DND-41 (cell line): ENCODE results near the gene SPNS2.
A peak's percentile ranks its signal among the peaks of the same experiment; 100 is the strongest.

Experiments
- ATAC-seq: fragments of 200-7000 bp; cut with Tn5 transposase; 3 replicates; pipeline ENCODE4 v1.9.1; 2021; ENCODE audit warnings: low read depth; ENCODE audit not compliant: insufficient read depth
- DNase-seq: peaks from one replicate; pipeline ENCODE4 v3.0.0-alpha.2; 2020
- H2AFZ ChIP-seq: 2 replicates; pipeline ENCODE4 v1.6.0; 2012; ENCODE audit warnings: low read depth, low read length
- H3K27ac ChIP-seq: 2 replicates; pipeline ENCODE4 v1.5.1; 2012; ENCODE audit warnings: low read length, inconsistent platforms
- H3K27me3 ChIP-seq: fragments of 200-600 bp; sonication (generic); 2 replicates; pipeline ENCODE4 v1.6.0; 2012; ENCODE audit warnings: low read length, mild to moderate bottlenecking, inconsistent platforms; ENCODE audit not compliant: insufficient read depth, poor library complexity
- H3K36me3 ChIP-seq: 2 replicates; pipeline ENCODE4 v1.5.1; 2012; ENCODE audit warnings: low read length, inconsistent platforms; ENCODE audit not compliant: insufficient read depth
- H3K4me1 ChIP-seq: 2 replicates; pipeline ENCODE4 v1.5.1; 2012; ENCODE audit warnings: mild to moderate bottlenecking, low read length; ENCODE audit not compliant: insufficient read depth
- H3K4me2 ChIP-seq: 2 replicates; pipeline ENCODE4 v1.6.0; 2012; ENCODE audit warnings: mild to moderate bottlenecking, moderate library complexity, low read length, inconsistent platforms; ENCODE audit not compliant: insufficient read depth
- H3K4me3 ChIP-seq, 2 experiments: fragments of 200-600 bp in 1 of 2; shearing (Covaris generic) in 1 of 2; 2 replicates each; pipeline ENCODE4 v1.5.1; 2012 to 2016; ENCODE audit warnings: inconsistent platforms in 2 of 2, low read length in 2 of 2, mild to moderate bottlenecking in 2 of 2, low read depth in 1 of 2, moderate library complexity in 1 of 2
- H3K79me2 ChIP-seq: 2 replicates; pipeline ENCODE4 v1.6.0; 2012; ENCODE audit warnings: low read length, inconsistent platforms; ENCODE audit not compliant: insufficient read depth
- H3K9ac ChIP-seq: 2 replicates; pipeline ENCODE4 v1.6.0; 2012; ENCODE audit warnings: low read depth, mild to moderate bottlenecking, inconsistent platforms, low read length, moderate library complexity
- H3K9me3 ChIP-seq: 2 replicates; pipeline ENCODE4 v1.5.1; 2012; ENCODE audit warnings: low read length, moderate library complexity, mild to moderate bottlenecking, inconsistent platforms; ENCODE audit not compliant: insufficient read depth, severe bottlenecking
- H4K20me1 ChIP-seq: 2 replicates; pipeline ENCODE4 v1.6.0; 2012; ENCODE audit warnings: low read length; ENCODE audit not compliant: insufficient read depth
- CTCF ChIP-seq: IDR thresholded peaks from 2 replicates; pipeline ENCODE4 v1.5.1; 2012; ENCODE audit warnings: borderline replicate concordance, low read length, moderate library complexity, mild to moderate bottlenecking; ENCODE audit not compliant: poor library complexity, severe bottlenecking; ENCODE audit errors: extremely low read depth
- EZH2 ChIP-seq: IDR thresholded peaks from 3 replicates; pipeline ENCODE4 v1.6.1; 2012; ENCODE audit warnings: borderline replicate concordance, low read depth, mild to moderate bottlenecking, moderate library complexity, low read length, inconsistent platforms; ENCODE audit not compliant: severe bottlenecking

Gene SPNS2

GRCh38 chr17:4498461-4499397 is at the start of gene SPNS2:
Gene SPNS2 (plus strand): TSS chr17:4498881. CDS start chr17:4499048, 167 bp downstream.
- Histone ChIP-seq H3K4me1 (peaks cover 24% of the 10 kb centered on the region), H4K20me1 (peaks cover 43% of the 10 kb centered on the region), H3K9ac (peak within 1 kb of the TSS; percentile 42; the same call in 1 of the 2 replicates), H3K9me3 (no peaks in the 10 kb centered on the region), H2AFZ (peak within 1 kb of the TSS; percentile 47; the same call in 1 of the 2 replicates), H3K79me2 (no peaks in the 10 kb centered on the region), H3K27me3 (peaks cover 28% of the 10 kb centered on the region), H3K36me3 (no peaks in the 10 kb centered on the region), H3K4me2 (peak within 1 kb of the TSS; percentile 92), H3K4me3 (peak within 1 kb of the TSS; percentile 14 to 54; a peak in 3 of 4 replicates), H3K27ac (no peak within 1 kb of the TSS)
- peak; percentile 87 for ATAC-seq
- TF ChIP-seq EZH2, result no peak
- peak; percentile 8 for TF ChIP-seq CTCF
- peak; percentile 78 for DNase-seq

- Histone ChIP-seq H3K9me3 (no peaks in the 10 kb centered on the region), H3K36me3 (peaks cover 36% of the 10 kb centered on the region), H3K27me3 (no peaks in the 10 kb centered on the region), H3K79me2 (no peaks in the 10 kb centered on the region), H3K4me3 (no peak overlapping the region), H4K20me1 (peaks cover 17% of the 10 kb centered on the region; the same call in 1 of the 2 replicates), H3K4me1 (no peaks in the 10 kb centered on the region), H2AFZ (no peak overlapping the region), H3K9ac (no peak overlapping the region), H3K4me2 (no peak overlapping the region), H3K27ac (no peak overlapping the region)
- DNase-seq (no peak), ATAC-seq (no peak)
- no peak for TF ChIP-seq CTCF
- no peak for TF ChIP-seq EZH2
Observed at GRCh38 chr17:4449736-4450135, 48.9 kb upstream of the SPNS2 start.

GRCh38 chr17:4450710-4451316 is 47.9 kb upstream of the SPNS2 start:
- Histone ChIP-seq H2AFZ (no peak overlapping the region), H3K27me3 (no peaks in the 10 kb centered on the region), H3K4me2 (no peak overlapping the region), H3K27ac (no peak overlapping the region), H3K4me1 (no peaks in the 10 kb centered on the region), H3K9ac (no peak overlapping the region), H4K20me1 (peaks cover 17% of the 10 kb centered on the region; the same call in 1 of the 2 replicates), H3K9me3 (no peaks in the 10 kb centered on the region), H3K4me3 (no peak overlapping the region), H3K79me2 (no peaks in the 10 kb centered on the region), H3K36me3 (peaks cover 40% of the 10 kb centered on the region)
- ATAC-seq, result no peak
- TF ChIP-seq CTCF (no peak), EZH2 (no peak)
- DNase-seq, result no peak
